Stomach (tissue), 9 donors: Measurements from ENCODE around the gene OR6K6. TPM values are rescaled to one million over a fixed set of nuclear protein-coding genes. Genes with fewer than 3 reads are reported as not detected.

ENCODE experiments used
- DNase-seq, 2 donors: peaks; one replicate each; pipeline versions ENCODE4 v3.0.0 to v3.0.0-alpha.2; 2013 to 2019
- H3K27ac ChIP-seq, 5 donors: fragments of 200-600 bp in 4 of 5; sonication (generic) in 4 of 5; one replicate each; pipeline ENCODE4 v1.5.1; 2013 to 2019; ENCODE audit warnings: mild to moderate bottlenecking in 1 of 5, moderate library complexity in 1 of 5
- H3K27me3 ChIP-seq, 3 donors: fragments of 200-600 bp; sonication (generic); one replicate each; pipeline ENCODE4 v1.5.1; 2017 to 2019; ENCODE audit warnings: mixed run types in 1 of 3
- H3K36me3 ChIP-seq, 4 donors: fragments of 200-600 bp; sonication (generic); 1 replicate in 3 of 4; 2 replicates in 1 of 4; pipeline ENCODE4 v1.5.1; 2016 to 2019
- H3K4me1 ChIP-seq, 4 donors: fragments of 200-600 bp; sonication (generic); one replicate each; pipeline ENCODE4 v1.5.1; 2016 to 2019
- H3K4me3 ChIP-seq, 4 donors: fragments of 200-600 bp; sonication (generic) in 3 of 4; one replicate each; pipeline ENCODE4 v1.5.1; 2016 to 2019; ENCODE audit warnings: mild to moderate bottlenecking in 1 of 4
- H3K9me3 ChIP-seq, 4 donors: fragments of 200-600 bp; sonication (generic); one replicate each; pipeline ENCODE4 v1.5.1; 2016 to 2019
- CTCF ChIP-seq, 7 experiments: fragments of 450-650 bp in 4 of 7; fragments of 200-600 bp in 3 of 7; sonication (generic) in 3 of 7; IDR thresholded peaks; one replicate each; pipeline ENCODE4 v1.5.1; 2016 to 2019; ENCODE audit warnings: antibody characterized with exemption in 7 of 7, control low read depth in 2 of 7, mild to moderate bottlenecking in 1 of 7
- EP300 ChIP-seq: sonication (generic); formaldehyde crosslinking; IDR thresholded peaks from one replicate; pipeline ENCODE4 v1.6.1; 2017; ENCODE audit warnings: antibody characterized with exemption
- POLR2A ChIP-seq, 4 donors: fragments of 450-650 bp; IDR thresholded peaks; one replicate each; pipeline ENCODE4 v1.6.1; 2016; ENCODE audit warnings: antibody characterized with exemption in 4 of 4, control low read depth in 2 of 4, mild to moderate bottlenecking in 1 of 4, moderate library complexity in 1 of 4
- POLR2AphosphoS5 ChIP-seq, 3 donors: sonication (generic); formaldehyde crosslinking; IDR thresholded peaks; one replicate each; pipeline ENCODE4 v1.6.1; 2016; ENCODE audit warnings: antibody characterized with exemption in 3 of 3
- WGBS, 5 donors: extraction: QIAGEN DNeasy Blood & Tissue Kit in 3 of 5; methylation state at CpG; one replicate each; pipeline versions ENCODE4 v1.1.5 to v1.1.7; 2013 to 2018; 5-methylcytosine and 5-hydroxymethylcytosine counted together
- intact Hi-C: fragments of 100-400 bp; cut with DNase I; formaldehyde crosslinking; loops from one replicate; pipeline ENCODE4 v1.15.1; 2023; ENCODE audit warnings: low total_unique reads
- polyA plus RNA-seq, 3 donors: library from polyadenylated mRNA; stranded (reverse); fragments of 200-250 nt; gene quantifications; one replicate each; pipeline ENCODE4 v1.2.3, GENCODE V29; 2013
- total RNA-seq, 5 donors: library from RNA; depleted of rRNA; stranded (reverse); fragments of >200 nt; gene quantifications; one replicate each; pipeline versions ENCODE4 v1.1.0 to v1.2.3, GENCODE V29; 2014 to 2016
- donor health status: healthy with polysubstance abuse.
- donor health status: Bipolar disorder and iron deficiency.
- donor health status: healthy.

OR6K6 gene
- total and polyA plus RNA-seq, 8 donors: not detected

- Histone ChIP-seq H3K36me3 (no peaks in the 10 kb centered on the region), H3K9me3 (no peaks in the 10 kb centered on the region), H3K4me3 (no peak overlapping the region), H3K27ac (no peak overlapping the region), H3K27me3 (no peaks in the 10 kb centered on the region), H3K4me1 (no peaks in the 10 kb centered on the region)
- DNase-seq: no peak
- intact Hi-C loops: no loop called here
- TF ChIP-seq CTCF (IDR thresholded peaks at IDR 0.05) (no peak), POLR2AphosphoS5 (IDR thresholded peaks at IDR 0.05) (no peak), POLR2A (IDR thresholded peaks at IDR 0.05) (no peak), EP300 (no peak)
Measured at GRCh38 chr1:158735848-158736247, 18.7 kb upstream of the OR6K6 start.

GRCh38 chr1:158752155-158752712 is 2.3 kb upstream of the OR6K6 start:
- no peak for TF ChIP-seq POLR2AphosphoS5 (IDR thresholded peaks at IDR 0.05)
- TF ChIP-seq EP300: no peak
- TF ChIP-seq POLR2A (IDR thresholded peaks at IDR 0.05): no peak
- no peak for TF ChIP-seq CTCF (IDR thresholded peaks at IDR 0.05)
- no peaks in the 10 kb centered on the region for H3K27me3 ChIP-seq
- H3K4me3 ChIP-seq: no peak overlapping the region
- no peaks in the 10 kb centered on the region for H3K4me1 ChIP-seq
- intact Hi-C loops: no loop called here
- DNase-seq: no peak
- no peak overlapping the region for H3K27ac ChIP-seq
- WGBS, 5 donors: 79 to 91% (median 86%) methylated on average over 4 to 9 of the region's 9 CpGs
- H3K9me3 ChIP-seq: no peaks in the 10 kb centered on the region
- H3K36me3 ChIP-seq: no peaks in the 10 kb centered on the region

GRCh38 chr1:158771950-158772866 is 17.7 kb downstream of the OR6K6 start, which contains the start of gene OR6N1:
Gene OR6N1 (minus strand): TSS chr1:158772195. CDS start chr1:158766682, 5,513 bp downstream.
- intact Hi-C loops: no loop called here
- WGBS, 5 donors: 49 to 79% (median 62%) methylated on average over 6 of the region's 6 CpGs
- Histone ChIP-seq H3K27me3 (no peaks in the 10 kb centered on the region), H3K36me3 (no peaks in the 10 kb centered on the region), H3K4me1 (no peaks in the 10 kb centered on the region), H3K9me3 (no peaks in the 10 kb centered on the region), H3K4me3 (no peak within 1 kb of the TSS), H3K27ac (no peak within 1 kb of the TSS)
- no peak for TF ChIP-seq CTCF (IDR thresholded peaks at IDR 0.05)
- no peak for TF ChIP-seq EP300
- TF ChIP-seq POLR2A (IDR thresholded peaks at IDR 0.05): no peak
- no peak for TF ChIP-seq POLR2AphosphoS5 (IDR thresholded peaks at IDR 0.05)
- peak in 1 of 2 donors; percentile 4 for DNase-seq

GRCh38 chr1:158781104-158781503 is 26.6 kb downstream of the OR6K6 start, which contains the start of gene OR6N2:
Gene OR6N2 (minus strand): TSS chr1:158781204. CDS start chr1:158777635, 3,569 bp downstream.
- no peaks in the 10 kb centered on the region for H3K9me3 ChIP-seq
- TF ChIP-seq EP300 (no peak), CTCF (IDR thresholded peaks at IDR 0.05) (no peak), POLR2A (IDR thresholded peaks at IDR 0.05) (no peak), POLR2AphosphoS5 (IDR thresholded peaks at IDR 0.05) (no peak)
- intact Hi-C loops: no loop called here
- H3K27ac ChIP-seq: no peak within 1 kb of the TSS
- no peak for DNase-seq
- H3K4me1 ChIP-seq: no peaks in the 10 kb centered on the region
- no peaks in the 10 kb centered on the region for H3K27me3 ChIP-seq
- H3K4me3 ChIP-seq: no peak within 1 kb of the TSS
- H3K36me3 ChIP-seq: no peaks in the 10 kb centered on the region
